Measurements from ENCODE around the gene MKRN2. TPM values are rescaled to one million over a fixed set of nuclear protein-coding genes. Genes with fewer than 3 reads are reported as not detected.
A peak's percentile ranks its signal among the peaks of the same experiment; 100 is the strongest.

Gene MKRN2
- total and polyA plus RNA-seq, 2 of the 4 experiments (the other 2 are of a cell fraction): 44.4 to 65.6 TPM

GRCh38 chr3:12545473-12545791, 11.5 kb upstream of the MKRN2 start, which contains the start of gene MKRN2OS:
MKRN2OS (minus strand) TSS chr3:12545499; CDS start chr3:12545464, 35 bp downstream.
- no peaks in the 10 kb centered on the region for H4K20me1 ChIP-seq (ENCODE audit: insufficient read depth, low read length)
- no peak within 1 kb of the TSS for H4K5ac ChIP-seq (ENCODE audit: low read depth, low read length)
- no peak within 1 kb of the TSS for H4K8ac ChIP-seq (ENCODE audit: low read depth in 2 of 2, low read length in 2 of 2)
- H3K56ac ChIP-seq (ENCODE audit: extremely low read depth, insufficient read depth, low read length): no peak within 1 kb of the TSS
- no peak within 1 kb of the TSS for H3K4me2 ChIP-seq (ENCODE audit: low read depth, low read length)
- H3K18ac ChIP-seq (ENCODE audit: low read depth, low read length): no peak within 1 kb of the TSS
- no peaks in the 10 kb centered on the region for H3K9me1 ChIP-seq (ENCODE audit: insufficient read depth, low read length)
- no peak within 1 kb of the TSS for H2BK5ac ChIP-seq (ENCODE audit: low read depth, low read length, poor library complexity, severe bottlenecking)
- ATAC-seq (ENCODE audit: low read depth): peak; percentile 56
- H4K91ac ChIP-seq (ENCODE audit: insufficient read depth, low read depth, low read length): no peak within 1 kb of the TSS
- no peak within 1 kb of the TSS for H2BK20ac ChIP-seq (ENCODE audit: low read depth, low read length)
- no TSS peak for BruUV-seq (replicated peaks)
- no peak within 1 kb of the TSS for H3K27ac ChIP-seq (ENCODE audit: insufficient read depth, low read length)
- H2AK5ac ChIP-seq (ENCODE audit: low read depth, low read length): no peak within 1 kb of the TSS
- WGBS, 2 experiments (ENCODE audit: extremely low coverage in 2 of 2, insufficient read length in 1 of 2): no CpG with 5 or more reads among the region's 4 CpGs
- H3K36me3 ChIP-seq (ENCODE audit: control insufficient read depth, insufficient read depth, low read length): 0 out of 2 replicates have a peak, but pooled peaks cover under 1% of the 10 kb centered on the region
- in situ Hi-C loops (cut with MboI; ENCODE audit: low sequenced_read_pairs): no loop called here
- H3K9ac ChIP-seq (ENCODE audit: low read depth, low read length): no peak within 1 kb of the TSS
- H3K4me3 ChIP-seq (ENCODE audit: insufficient read depth, low read depth, low read length): no peak within 1 kb of the TSS
- no peak within 1 kb of the TSS for H3K14ac ChIP-seq (replicated peaks; ENCODE audit: low read depth, low read length)
- no peak within 1 kb of the TSS for H3K23ac ChIP-seq (ENCODE audit: low read depth, low read length)
- intact Hi-C loops (cut with micrococcal nuclease): no loop called here
- H3K27me3 ChIP-seq (ENCODE audit: control insufficient read depth, insufficient read depth, low read length): no peaks in the 10 kb centered on the region
- no peaks in the 10 kb centered on the region for H3K79me1 ChIP-seq (ENCODE audit: low read depth in 1 of 2, low read length in 2 of 2)
- ChIA-PET POLR2A (ENCODE audit: unreplicated experiment) (no interaction called here), CTCF (interaction anchor here (1.3 kb wide), 1 partner anchor 50 kb away, joined by 4 read pairs; no protein-coding TSS in a partner anchor)
- no peak within 1 kb of the TSS for H2BK15ac ChIP-seq (ENCODE audit: low read depth, low read length)
- H3K4me1 ChIP-seq (ENCODE audit: control insufficient read depth, insufficient read depth, low read length): no peaks in the 10 kb centered on the region
- DNase-seq: peak; percentile 4
- TF ChIP-seq FOS (IDR thresholded peaks at IDR 0.05; ENCODE audit: low read depth, low read length): no peak
- no peak within 1 kb of the TSS for H3K4ac ChIP-seq (ENCODE audit: low read depth, low read length)
- no peak within 1 kb of the TSS for H2AK9ac ChIP-seq (replicated peaks; ENCODE audit: low read depth, low read length, poor library complexity)
- H2BK120ac ChIP-seq (ENCODE audit: low read depth, low read length): no peak within 1 kb of the TSS
- H2AFZ ChIP-seq (replicated peaks; ENCODE audit: low read length, poor library complexity): no peak within 1 kb of the TSS
- H3K9me3 ChIP-seq (ENCODE audit: control insufficient read depth, insufficient read depth, low read length): no peaks in the 10 kb centered on the region
- dilution Hi-C loops (cut with HindIII; ENCODE audit: low sequenced_read_pairs, unreplicated experiment): no loop called here

All from IMR-90 (cell line).